Lower leg skin (tissue), 3 donors: Measurements from ENCODE around the gene ALPG.

Experiments used
- CTCF ChIP-seq, 3 donors: fragments of 450-650 bp; IDR thresholded peaks; one replicate each; pipeline ENCODE4 v1.5.1; 2016; ENCODE audit warnings: antibody characterized with exemption in 3 of 3, mild to moderate bottlenecking in 3 of 3, moderate library complexity in 2 of 3
- POLR2A ChIP-seq, 2 donors: fragments of 450-650 bp; IDR thresholded peaks; one replicate each; pipeline ENCODE4 v1.6.1; 2016 to 2017; ENCODE audit warnings: antibody characterized with exemption in 2 of 2, mild to moderate bottlenecking in 1 of 2, moderate library complexity in 1 of 2

- no peak for TF ChIP-seq CTCF (IDR thresholded peaks at IDR 0.05)
- TF ChIP-seq POLR2A (IDR thresholded peaks at IDR 0.05), result no peak
Observed at GRCh38 chr2:232406556-232407310, at the start of gene ALPG.
